ENCODE data around the gene TMC7. TPM values are rescaled to one million over a fixed set of nuclear protein-coding genes. Genes with fewer than 3 reads are reported as not detected.

The TMC7 gene
- total and polyA plus RNA-seq, 2 of the 8 experiments (the other 6 are each of a cell fraction or from before 2014, with no cell fraction given): 2.3 to 2.6 TPM

- Histone ChIP-seq H4K91ac (replicated peaks; ENCODE audit: insufficient read length, low read length) (no peak overlapping the region), H4K20me1 (replicated peaks in 1 of 2; ENCODE audit: control insufficient read depth in 1 of 2, insufficient read depth in 2 of 2, low read length in 2 of 2) (no peaks in the 10 kb centered on the region), H2BK12ac (ENCODE audit: low read depth, low read length) (no peak overlapping the region), H3K56ac (replicated peaks; ENCODE audit: insufficient read length, low read depth, low read length) (no peak overlapping the region), H2BK15ac (ENCODE audit: low read length) (no peak overlapping the region), H2BK5ac (ENCODE audit: low read depth, low read length) (no peak overlapping the region), H3K79me1 (ENCODE audit: low read depth, low read length) (no peaks in the 10 kb centered on the region), H2AK5ac (ENCODE audit: low read depth, low read length) (no peak overlapping the region), H3K23ac (ENCODE audit: insufficient read length) (no peak overlapping the region), H3K18ac (ENCODE audit: extremely low read depth, low read length) (no peak overlapping the region), H2AFZ (ENCODE audit: low read length) (no peak overlapping the region), H3K36me3 (ENCODE audit: control insufficient read depth in 2 of 4, insufficient read depth in 4 of 4, low read length in 3 of 4) (no peaks in the 10 kb centered on the region), H4K5ac (ENCODE audit: insufficient read length, low read depth, low read length) (no peak overlapping the region), H2BK20ac (ENCODE audit: low read length) (no peak overlapping the region), H4K8ac (ENCODE audit: extremely low read depth, insufficient read depth, low read length) (no peak overlapping the region), H3K9me3 (ENCODE audit: insufficient read depth in 2 of 2, low read depth in 1 of 2, low read length in 1 of 2) (no peaks in the 10 kb centered on the region), H3K4me3 (ENCODE audit: extremely low read depth in 1 of 4, insufficient read depth in 2 of 4, low read depth in 3 of 4, low read length in 4 of 4) (no peak overlapping the region), H3K23me2 (ENCODE audit: low read depth, low read length) (no peaks in the 10 kb centered on the region), H3K4ac (replicated peaks; ENCODE audit: insufficient read length, low read depth, low read length) (no peak overlapping the region), H3K79me2 (ENCODE audit: control insufficient read depth in 1 of 2, insufficient read depth in 2 of 2, low read length in 2 of 2) (no peaks in the 10 kb centered on the region), H3K14ac (ENCODE audit: insufficient read length) (no peak overlapping the region), H3K9ac (replicated peaks in 1 of 4; ENCODE audit: extremely low read depth in 1 of 4, low read depth in 3 of 4, low read length in 3 of 4) (no peak overlapping the region), H2BK120ac (replicated peaks; ENCODE audit: low read depth, low read length) (no peak overlapping the region), H3K27ac (ENCODE audit: low read depth, low read length) (no peak overlapping the region), H3K4me1 (replicated peaks in 1 of 4; ENCODE audit: control insufficient read depth in 3 of 4, insufficient read depth in 4 of 4, low read length in 3 of 4) (peaks cover 0 to 2% (median 0%) of the 10 kb centered on the region in 4 experiments; a peak in 1 of 7 replicates), H3K4me2 (ENCODE audit: insufficient read depth in 1 of 2, low read depth in 2 of 2, low read length in 2 of 2) (no peak overlapping the region), H3K27me3 (replicated peaks in 1 of 4; ENCODE audit: control insufficient read depth in 3 of 4, extremely low read depth in 1 of 4, insufficient read depth in 3 of 4, low read length in 3 of 4) (no peaks in the 10 kb centered on the region)
- CTCF ChIA-PET (ENCODE audit: partially characterized antibody): interaction anchor here (1.4 kb wide), 1 partner anchor 9 kb away, joined by 5 read pairs; no protein-coding TSS in a partner anchor
- POLR2A ChIA-PET (ENCODE audit: partially characterized antibody): interaction anchor here (0.7 to 1.0 kb wide), 2 partner anchors 12 to 149 kb away, joined by 3 read pairs; partner anchors contain the start of gene SMG1
- FAIRE-seq: no peak
- no peak for DNase-seq (ENCODE audit: low read depth in 1 of 2, low spot score in 2 of 2)
- no peak for TF ChIP-seq CTBP2 (IDR thresholded peaks at IDR 0.05; ENCODE audit: borderline replicate concordance, insufficient read depth, insufficient read length, low read length)
- no peak for TF ChIP-seq RBBP5 (IDR thresholded peaks at IDR 0.05; ENCODE audit: borderline replicate concordance, low read depth, low read length)
- no peak for TF ChIP-seq SIN3A (conservative IDR thresholded peaks at IDR 0.05 in 1 of 2, IDR thresholded peaks at IDR 0.05 in 1 of 2; ENCODE audit: low read depth in 1 of 2, low read length in 2 of 2)
- TF ChIP-seq POU5F1 (IDR thresholded peaks at IDR 0.05; ENCODE audit: low read depth, low read length): no peak
- TF ChIP-seq TEAD4 (IDR thresholded peaks at IDR 0.05; ENCODE audit: low read depth, low read length): no peak
- no peak for TF ChIP-seq EZH2 (IDR thresholded peaks at IDR 0.05; ENCODE audit: low read depth, low read length, severe bottlenecking)
- no peak for TF ChIP-seq EP300 (IDR thresholded peaks at IDR 0.05; ENCODE audit: borderline replicate concordance in 1 of 2, low read depth in 2 of 2, low read length in 2 of 2)
- TF ChIP-seq USF2 (IDR thresholded peaks at IDR 0.05; ENCODE audit: low read length): no peak
- TF ChIP-seq MAFK (IDR thresholded peaks at IDR 0.05; ENCODE audit: low read depth, low read length): no peak
- TF ChIP-seq NRF1 (IDR thresholded peaks at IDR 0.05; ENCODE audit: low read depth, low read length): no peak
- no peak for TF ChIP-seq KDM4A (IDR thresholded peaks at IDR 0.05; ENCODE audit: low read depth, low read length, severe bottlenecking)
- TF ChIP-seq ASH2L (IDR thresholded peaks at IDR 0.05; ENCODE audit: low read length): no peak
Measured at GRCh38 chr16:18937390-18937789, 46.3 kb upstream of the TMC7 start.

Data from H1 (cell line).